GM18867 (cell line): ENCODE results near the gene TTYH3.

Experiments
- ATAC-seq: cut with Tn5 transposase; IDR thresholded peaks from one replicate; pipeline ENCODE4 v1.9.1; 2021; ENCODE audit warnings: mild to moderate bottlenecking, moderate library complexity; ENCODE audit not compliant: unreplicated experiment

Gene TTYH3

GRCh38 chr7:2633538-2634266, 1.9 kb downstream of the TTYH3 start:
- no peak for ATAC-seq

- no peak for ATAC-seq
Observed at GRCh38 chr7:2634267-2635145, 2.7 kb downstream of the TTYH3 start.

GRCh38 chr7:2635148-2635668, 3.4 kb downstream of the TTYH3 start:
- no peak for ATAC-seq

- no peak for ATAC-seq
Observed at GRCh38 chr7:2635810-2636701, 4.3 kb downstream of the TTYH3 start.

GRCh38 chr7:2637066-2637471, 5.3 kb downstream of the TTYH3 start:
- no peak for ATAC-seq

GRCh38 chr7:2637505-2638223, 5.9 kb downstream of the TTYH3 start:
- ATAC-seq = no peak

- ATAC-seq = no peak
Observed at GRCh38 chr7:2638224-2638991, 6.6 kb downstream of the TTYH3 start.

- no peak for ATAC-seq
Observed at GRCh38 chr7:2639181-2639681, 7.4 kb downstream of the TTYH3 start.

GRCh38 chr7:2639695-2640481, 8.1 kb downstream of the TTYH3 start:
- no peak for ATAC-seq

GRCh38 chr7:2640482-2640830, 8.7 kb downstream of the TTYH3 start:
- ATAC-seq = no peak

GRCh38 chr7:2640846-2641316, 9.1 kb downstream of the TTYH3 start:
- no peak for ATAC-seq

- ATAC-seq = peak; percentile 33
Observed at GRCh38 chr7:2641406-2642393, 9.9 kb downstream of the TTYH3 start.

GRCh38 chr7:2643386-2644219, 11.8 kb downstream of the TTYH3 start:
- no peak for ATAC-seq

GRCh38 chr7:2644220-2644561, 12.4 kb downstream of the TTYH3 start:
- ATAC-seq = no peak

GRCh38 chr7:2644562-2645273, 12.9 kb downstream of the TTYH3 start:
- ATAC-seq = peak; percentile 29
